NCI-H82 treated with DMSO at 0.1 percent for 48 hours (cell line): Measurements from ENCODE around the gene BMPR1A.

ENCODE experiments used
- DNase-seq: peaks from one replicate; lab custom pipeline; 2025; ENCODE audit not compliant: unreplicated experiment; lab: John Stamatoyannopoulos, UW

Gene BMPR1A

DNA sequence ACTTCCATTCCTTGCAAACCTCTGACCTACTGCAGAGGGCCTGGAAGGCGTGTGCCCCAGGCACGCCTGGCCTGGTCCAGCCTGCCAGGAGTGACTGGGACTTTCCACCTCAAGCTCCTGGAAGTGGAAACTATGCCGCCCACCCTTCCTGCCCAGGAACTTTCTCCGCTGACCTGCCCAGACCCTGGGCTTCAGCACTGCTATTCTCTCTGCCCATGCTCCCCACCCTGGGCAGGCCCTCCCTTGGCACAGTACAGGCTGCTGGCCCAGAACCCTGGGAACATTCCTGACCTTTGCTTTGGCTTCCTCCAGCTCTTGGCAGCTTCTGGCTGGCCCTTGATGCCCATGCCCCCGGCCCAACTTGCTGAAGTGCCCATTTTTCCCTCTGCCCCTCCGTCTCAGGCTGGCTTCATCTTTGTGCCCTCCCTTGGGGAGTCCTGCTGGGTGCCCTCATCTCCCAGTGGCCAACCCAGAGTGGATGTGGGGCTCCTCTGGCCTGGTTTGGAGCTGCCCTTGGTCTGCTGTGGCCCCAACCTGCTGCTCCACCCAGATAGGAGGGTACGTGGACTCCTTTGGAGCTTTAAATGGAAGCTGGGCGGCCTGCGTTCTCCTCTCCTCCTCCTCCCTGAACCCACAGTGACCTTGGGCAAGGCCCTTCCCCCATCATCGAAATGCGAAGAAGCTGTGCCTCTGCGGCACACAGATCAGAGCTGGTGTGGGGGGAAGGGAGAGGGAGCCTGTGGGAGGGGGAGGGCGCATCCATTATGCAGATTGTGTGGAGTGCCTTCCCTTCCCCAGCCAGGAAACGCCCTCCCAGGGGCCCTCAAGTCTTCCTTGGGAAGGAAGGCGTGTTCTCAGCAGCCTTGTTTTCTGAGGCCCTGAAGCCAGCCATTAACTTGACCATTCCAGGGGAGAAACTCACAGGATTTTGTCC, 197.6 kb downstream of the BMPR1A start:
- peak; percentile 53 for DNase-seq

DNA sequence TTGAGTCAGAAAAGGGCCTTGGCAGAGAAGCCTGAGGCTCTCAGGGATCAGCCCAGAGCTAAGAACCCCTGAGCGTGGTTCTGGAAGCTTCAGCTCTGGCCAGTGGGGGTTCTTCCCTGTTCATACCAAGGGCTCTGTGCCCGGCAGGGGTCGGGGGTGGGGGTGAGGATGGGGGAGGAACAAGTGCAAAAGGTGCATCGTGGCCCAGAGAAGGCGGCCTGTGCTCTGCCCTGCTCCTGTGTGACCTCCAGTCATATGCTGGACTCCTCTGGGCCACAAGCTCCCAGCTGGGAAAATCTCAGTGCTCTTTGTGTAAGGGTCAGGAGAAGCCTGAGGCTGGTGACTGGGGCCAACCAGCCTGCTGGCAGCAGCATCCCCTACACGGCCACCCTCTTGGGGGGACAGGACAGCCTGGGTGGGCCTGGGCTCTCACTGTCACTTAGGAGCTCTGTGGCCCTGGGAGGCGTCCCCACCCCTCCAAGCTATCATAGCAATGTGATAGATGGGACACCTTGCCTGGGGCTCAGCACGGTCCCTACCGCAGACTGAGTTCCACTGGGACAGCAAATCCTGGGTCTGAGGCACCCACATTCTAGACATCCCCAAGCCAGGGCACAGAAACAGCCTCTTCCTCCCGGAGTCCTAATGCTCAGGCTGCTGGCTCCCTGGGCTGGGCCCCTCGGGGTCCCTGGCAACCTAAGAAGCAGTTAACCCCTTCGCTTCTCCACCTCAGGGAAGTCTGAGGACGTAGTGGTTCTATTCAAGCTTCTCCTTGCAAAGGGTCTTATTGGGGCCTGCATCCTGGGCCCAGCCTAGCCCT, 198.5 kb downstream of the BMPR1A start:
- DNase-seq, result no peak

DNA sequence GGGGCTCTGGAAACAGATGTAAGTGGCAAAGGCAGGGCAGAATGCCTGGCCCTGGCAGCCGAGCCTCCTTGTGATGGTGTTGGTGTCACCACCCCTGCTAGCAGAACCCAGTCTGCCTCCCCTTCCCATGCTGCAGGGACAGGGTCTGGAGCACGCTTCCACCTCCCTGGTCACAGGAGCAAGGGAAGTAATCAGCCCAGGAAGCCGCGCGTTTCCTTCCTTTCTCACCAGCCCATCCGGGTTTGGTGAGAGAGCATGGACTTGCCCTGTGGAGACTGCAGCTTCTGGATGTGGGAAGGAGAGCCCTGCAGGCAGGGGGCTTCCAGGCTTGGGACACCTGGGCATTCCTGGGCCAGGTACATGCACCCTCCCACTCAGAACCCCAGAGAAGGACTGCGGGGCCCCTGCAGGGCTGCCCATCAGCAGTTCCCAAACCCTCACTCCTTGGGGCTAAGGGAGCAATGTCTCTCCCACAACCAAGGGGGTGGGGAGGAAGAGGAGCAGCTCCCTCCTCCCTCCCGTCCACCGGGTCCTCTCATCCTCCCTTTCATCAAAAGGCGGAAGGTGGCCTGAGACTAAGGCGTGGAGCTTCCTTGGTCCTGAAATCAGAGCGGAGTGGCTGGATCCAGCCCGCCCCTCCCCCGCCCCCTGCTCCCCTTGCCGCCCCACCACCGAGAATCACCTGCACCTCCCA, 199.2 kb downstream of the BMPR1A start:
- no peak for DNase-seq

DNA sequence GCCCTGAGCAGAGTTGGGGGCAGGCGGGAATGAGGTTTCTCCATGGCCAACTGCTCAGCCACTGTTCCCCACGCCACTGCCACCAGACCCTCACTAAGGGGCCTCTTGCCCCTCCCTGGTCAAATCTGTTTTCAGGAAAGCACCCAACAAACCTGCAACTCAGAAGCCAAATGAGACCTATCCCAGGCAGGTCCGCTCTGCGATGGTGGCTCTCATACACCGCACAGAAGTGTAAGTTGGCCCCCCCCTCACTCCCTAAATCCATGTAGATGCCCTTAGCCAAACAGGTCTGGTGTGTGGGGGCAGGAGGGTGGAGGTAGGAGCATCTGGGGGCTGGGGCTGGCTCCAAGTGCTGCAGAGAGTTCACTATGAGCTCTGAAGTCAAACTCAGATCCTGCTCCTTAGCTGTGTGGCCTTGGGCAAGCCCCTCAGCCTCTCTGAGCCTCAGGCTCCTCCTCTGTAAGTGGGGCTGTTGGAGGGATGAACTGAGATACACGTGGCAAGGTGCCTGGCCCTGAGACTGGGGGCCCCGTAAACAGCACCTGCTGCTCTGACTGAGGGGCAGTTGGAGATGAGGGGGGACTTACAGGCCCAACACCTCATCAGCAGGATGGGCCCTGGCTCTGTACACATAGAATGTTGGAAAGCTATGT, 199.9 kb downstream of the BMPR1A start:
- no peak for DNase-seq

DNA sequence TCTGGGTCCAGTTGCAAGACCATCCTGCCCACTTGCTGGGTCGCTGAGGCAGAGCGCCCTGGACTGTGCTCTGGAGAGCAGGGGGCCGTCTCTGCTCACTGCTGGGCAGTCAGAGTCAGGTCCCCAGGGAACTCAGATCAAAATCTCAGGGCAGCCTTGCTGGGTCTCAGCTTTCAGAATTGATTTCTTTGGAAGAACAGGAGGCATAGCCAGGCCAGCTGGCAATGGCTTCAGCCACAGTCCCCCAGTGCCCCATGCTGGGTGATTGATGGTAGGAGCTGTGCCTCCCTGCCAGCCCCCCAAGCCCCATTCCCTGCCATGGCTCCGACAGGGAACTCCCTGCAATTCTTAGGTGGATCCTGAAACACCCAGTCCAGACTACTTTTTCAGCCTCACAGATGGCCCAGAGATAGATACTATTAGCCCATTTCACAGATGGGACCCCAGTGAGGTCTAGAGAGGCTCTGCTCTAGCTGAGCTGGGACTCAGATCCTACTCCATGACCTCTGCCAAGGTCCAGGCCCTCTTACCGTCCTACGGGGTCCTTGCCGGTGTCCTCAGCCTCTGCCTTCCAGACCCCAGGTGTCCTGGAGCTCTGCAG, 200.5 kb downstream of the BMPR1A start:
- DNase-seq, result no peak

DNA sequence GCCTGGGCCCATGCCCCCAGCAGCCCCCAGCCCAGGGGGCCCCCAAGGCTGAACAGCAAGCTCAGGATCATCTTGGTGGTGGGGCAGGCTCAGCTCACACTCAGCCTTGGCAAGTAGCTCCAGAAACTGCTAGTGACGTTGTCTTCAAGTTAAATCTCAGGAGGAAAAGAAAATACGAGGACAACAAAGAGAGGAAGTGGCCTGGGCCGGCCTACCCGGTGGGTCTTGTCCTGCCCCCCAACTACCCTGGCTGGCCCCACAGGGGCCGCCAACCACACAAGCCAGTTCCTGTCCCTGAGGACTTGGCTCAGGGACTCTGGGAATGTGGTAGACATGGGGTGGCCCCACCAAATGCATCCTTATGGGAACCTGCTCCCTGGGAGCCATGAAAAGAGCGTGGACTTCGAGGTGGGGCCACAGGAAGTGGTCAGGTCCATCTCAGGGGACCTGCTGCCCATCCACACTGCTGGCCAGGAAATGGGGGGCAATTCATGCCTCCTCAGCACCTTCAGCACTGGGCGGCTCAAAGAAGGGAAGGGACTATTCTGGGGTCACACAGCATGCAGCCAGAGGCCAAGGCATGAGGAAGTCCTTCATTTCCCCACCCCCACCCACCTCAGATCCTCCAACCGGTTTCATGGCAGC, 201.2 kb downstream of the BMPR1A start, which contains the start of gene MMRN2:
MMRN2 (minus strand) TSS at position 145 of the 645 bp plus-strand sequence; CDS start at position 71, 74 bp downstream.
- DNase-seq, result no peak

DNA sequence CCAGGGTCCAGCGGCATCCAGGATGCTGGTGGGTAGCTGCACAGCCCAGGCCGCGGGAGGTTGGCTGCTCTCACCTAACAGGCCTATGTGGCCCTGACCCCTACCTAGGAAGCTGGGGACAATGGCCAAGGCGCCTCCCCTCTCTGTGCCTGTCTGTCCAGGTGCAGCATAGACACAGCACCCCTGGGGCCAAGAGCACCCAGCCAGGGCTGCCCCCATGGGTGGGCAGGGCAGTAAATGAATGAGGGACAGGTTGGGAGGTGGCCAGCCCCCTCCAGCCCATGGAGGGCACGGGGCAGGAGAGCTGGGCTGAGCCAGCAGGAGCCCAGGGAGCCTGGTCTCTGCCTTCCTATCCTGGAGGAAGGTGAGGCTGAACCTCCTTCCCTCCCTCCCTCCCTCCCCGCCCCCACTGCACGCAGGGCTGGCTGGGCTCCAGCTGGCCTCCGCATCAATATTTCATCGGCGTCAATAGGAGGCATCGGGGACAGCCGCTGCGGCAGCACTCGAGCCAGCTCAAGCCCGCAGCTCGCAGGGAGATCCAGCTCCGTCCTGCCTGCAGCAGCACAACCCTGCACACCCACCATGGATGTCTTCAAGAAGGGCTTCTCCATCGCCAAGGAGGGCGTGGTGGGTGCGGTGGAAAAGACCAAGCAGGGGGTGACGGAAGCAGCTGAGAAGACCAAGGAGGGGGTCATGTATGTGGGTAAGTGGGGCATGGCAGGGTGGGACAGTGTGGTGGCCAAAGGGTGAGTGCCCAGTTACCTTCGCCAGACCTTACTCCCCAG, 201.9 kb downstream of the BMPR1A start, which contains the start of gene SNCG:
SNCG (plus strand) TSS at position 484 of the 785 bp plus-strand sequence; CDS start at position 583, 99 bp downstream.
- no peak for DNase-seq

DNA sequence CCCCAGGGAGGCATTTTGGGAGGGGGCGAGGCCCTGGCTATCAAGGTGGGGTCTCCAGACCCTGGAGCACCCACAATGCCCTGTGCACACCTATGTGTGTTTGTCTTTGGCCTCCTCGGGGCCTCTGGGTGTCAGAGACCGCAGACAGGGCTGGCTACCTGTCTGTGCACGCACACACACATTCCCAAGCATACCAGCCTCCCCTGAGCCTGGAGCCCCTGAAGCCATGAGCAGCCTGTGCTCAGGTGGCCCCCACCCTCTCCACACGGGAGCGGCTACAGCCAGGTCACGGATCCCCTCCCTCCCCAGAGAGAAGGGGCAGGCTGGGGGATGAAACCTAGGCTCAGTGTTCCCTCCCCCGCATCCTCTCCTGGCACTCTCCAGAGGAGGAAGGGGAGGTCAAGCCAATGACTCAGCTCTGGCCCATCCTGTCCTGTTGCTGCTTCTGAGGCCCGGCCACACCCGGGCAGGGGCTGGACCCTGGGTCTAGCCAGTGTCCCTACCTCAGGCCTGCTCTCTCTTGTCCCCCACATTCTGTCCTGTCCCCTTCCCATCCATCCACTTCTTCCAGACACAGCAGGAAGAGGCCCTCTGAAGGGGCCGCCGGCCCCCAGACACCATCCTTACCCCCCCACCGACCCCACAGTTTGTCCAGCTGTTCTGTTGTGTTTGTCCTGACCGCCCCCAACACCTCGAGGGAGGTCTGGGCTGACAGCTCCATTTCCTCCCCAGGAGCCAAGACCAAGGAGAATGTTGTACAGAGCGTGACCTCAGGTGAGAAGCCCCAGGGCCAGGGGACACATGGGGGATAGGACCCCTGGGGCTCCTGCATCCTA, 202.7 kb downstream of the BMPR1A start:
- DNase-seq, result no peak

DNA sequence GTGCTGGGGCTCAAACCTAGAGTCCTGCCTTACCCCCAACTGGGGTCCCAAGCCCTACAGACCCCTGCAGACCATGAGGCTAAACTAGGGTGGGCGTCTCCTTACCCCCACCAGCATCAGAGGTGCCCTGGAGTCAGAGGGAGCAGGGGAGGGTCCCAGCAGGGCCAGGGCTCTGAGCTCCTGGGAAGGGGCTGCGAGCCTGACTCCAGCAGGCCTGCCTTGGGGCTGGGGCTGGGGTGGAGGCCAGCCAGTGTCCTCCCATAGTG, 203.3 kb downstream of the BMPR1A start:
- no peak for DNase-seq

DNA sequence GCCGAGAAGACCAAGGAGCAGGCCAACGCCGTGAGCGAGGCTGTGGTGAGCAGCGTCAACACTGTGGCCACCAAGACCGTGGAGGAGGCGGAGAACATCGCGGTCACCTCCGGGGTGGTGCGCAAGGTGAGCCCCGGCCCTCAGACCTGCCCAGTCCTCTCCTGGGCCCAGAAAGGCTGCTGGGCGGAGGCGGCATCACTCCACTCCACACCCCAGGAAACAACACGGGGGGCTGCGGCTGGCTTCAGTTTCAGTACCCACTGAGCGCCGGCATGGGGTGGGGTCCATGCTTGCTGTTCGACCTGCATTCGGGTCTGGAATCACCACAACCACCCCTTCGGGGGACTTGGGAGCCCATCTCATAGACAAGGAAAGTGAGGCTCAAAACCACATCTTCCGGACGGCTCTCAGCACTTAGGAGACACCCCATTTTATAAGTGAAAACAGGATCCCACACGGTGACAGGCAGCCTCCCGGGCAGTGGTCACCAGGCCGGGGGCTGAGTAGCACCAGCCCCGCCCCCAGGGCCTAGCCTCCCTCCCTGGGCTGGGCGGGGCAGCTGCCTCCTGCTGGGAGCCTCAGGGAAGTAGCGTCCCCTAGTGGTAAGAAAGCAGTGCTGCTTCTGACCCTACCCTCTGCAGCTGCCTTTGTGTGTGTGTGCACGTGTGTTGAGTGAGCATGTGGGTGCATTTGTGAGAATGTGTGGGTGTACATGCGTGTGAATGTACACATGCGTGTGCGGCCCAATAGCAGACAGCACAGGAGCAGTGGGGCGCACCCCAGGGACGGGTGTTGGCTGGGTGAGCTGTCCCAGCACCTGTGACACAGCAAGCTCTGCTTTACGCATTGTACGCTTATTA, 203.8 kb downstream of the BMPR1A start:
- DNase-seq, result peak; percentile 39

DNA sequence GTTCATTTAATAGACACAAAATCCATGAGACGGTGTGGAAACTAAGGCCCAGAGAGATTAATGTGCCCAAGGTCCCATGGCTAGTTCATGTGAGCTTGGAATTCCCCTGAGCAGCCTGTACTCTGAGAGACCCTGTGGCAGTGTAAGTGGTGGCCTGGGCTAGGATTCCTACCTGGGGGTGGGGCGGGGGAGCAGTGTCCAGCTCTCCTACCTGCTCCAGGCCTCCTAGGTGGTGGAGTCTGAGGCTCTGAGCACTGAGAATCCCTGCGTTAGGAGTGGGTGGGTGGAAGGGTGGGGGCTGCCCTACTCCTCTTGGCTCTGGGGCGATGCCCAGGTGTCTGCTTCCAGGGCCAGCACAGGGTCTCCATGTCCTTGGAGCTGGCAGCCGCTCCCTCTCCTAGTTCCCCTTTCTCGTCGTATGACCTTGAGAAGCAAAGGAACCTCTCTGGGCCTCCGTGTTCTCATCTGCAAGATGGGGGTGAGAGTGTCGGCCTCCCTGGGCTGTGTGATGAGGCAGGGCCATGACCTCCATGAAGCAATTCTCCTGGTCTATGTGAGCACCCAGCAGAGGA, 204.5 kb downstream of the BMPR1A start:
- no peak for DNase-seq

DNA sequence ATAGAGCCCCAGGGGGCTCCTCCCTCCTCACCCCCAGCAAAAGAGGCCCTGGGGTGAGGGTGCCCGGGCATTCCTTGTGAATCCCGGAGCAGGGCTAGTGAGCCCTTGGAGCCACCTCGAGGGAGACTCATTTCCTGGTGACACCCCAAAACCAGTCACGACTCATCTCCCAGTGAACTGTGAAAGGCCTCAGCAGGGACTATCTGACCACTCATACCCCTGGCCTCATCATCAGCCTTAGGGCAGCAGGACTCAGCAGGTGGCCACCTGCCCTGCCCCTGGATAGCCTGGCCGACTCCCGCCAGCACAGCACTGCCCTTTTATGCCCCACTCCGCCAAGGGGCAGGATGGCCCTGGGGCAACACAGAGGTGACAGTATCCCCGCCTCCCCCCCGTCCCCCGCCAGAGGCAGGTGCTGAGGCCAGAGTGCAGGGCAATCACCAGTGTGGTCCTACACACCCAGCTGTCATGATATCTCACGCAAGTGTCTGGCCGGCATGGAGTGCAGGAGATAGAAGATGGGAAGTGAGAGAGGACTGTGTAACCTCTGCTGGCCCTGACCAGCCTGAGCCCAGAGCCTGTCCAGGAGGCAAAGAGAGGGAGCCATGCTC, 205.2 kb downstream of the BMPR1A start:
- DNase-seq, result no peak

DNA sequence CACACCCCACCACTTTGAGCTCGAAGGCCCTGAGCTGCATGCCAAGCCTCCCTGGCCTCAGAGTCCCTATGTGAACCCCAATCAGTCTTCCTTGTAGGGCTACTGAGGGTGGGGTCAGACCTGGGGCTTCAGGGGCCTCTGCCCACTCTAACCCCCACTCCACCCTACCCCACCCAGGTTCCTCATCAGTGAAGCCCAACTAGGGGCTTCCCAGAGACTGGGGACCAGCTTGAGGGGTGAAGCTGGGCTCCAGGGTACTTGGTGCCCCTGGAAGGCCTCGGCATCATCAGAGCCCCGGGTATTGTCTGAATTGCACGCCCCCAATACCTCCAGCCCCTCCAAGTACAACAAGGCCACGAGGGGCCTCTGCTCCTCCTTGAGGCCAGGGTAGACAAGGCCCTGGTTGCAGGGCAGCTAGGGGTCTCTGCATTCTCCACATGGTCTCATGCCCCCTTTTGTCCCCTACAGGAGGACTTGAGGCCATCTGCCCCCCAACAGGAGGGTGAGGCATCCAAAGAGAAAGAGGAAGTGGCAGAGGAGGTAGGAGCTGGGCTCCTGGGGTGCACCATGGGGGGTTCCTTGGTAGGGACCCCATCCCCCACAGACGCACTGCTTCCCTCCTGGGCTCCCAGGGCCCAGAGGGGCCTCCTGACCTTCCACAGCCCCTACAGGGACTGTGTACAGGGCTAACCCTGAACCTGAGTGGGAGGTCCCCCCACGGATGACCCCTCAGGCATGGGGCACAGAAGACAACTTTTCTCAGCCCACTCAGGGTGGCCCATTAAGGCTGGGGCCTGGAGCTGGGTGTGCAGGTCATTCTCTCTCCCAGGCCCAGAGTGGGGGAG, 205.9 kb downstream of the BMPR1A start:
- no peak for DNase-seq

DNA sequence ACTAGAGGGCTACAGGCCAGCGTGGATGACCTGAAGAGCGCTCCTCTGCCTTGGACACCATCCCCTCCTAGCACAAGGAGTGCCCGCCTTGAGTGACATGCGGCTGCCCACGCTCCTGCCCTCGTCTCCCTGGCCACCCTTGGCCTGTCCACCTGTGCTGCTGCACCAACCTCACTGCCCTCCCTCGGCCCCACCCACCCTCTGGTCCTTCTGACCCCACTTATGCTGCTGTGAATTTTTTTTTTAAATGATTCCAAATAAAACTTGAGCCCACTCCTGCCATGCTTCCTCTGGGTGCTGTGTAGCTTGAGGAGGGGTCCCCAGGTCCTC, 206.5 kb downstream of the BMPR1A start:
- DNase-seq, result no peak

DNA sequence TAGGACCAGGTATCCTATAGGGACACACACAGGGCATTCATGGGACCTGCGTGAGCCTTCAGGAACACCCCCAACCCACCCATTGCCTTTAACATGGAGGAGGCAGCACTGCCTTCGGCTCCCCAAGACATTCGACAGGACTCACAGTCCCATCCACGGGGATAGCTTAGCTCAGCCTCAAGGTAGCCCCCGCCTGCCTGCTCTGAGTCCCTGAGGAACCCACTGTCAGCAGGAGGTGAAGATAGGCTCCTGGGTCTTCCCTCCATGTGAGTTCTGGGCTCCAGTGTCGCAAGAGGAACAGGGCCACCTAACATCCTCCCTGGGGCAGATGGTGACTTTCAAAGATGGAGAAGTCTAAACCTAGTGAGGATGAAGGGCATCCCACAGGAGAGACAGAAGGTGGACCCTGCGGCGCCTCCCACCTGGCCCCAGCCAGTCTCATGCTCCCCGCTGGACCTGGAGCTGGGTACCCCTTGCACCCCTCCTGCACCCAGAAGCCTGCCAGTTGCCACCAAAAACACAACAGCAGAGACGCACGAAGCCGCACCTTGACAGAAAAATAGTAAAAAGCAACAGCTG, 207.0 kb downstream of the BMPR1A start:
- no peak for DNase-seq
